Subcutaneous adipose tissue (tissue), 4 donors: Measurements from ENCODE around the gene C2CD4D. TPM values are rescaled to one million over a fixed set of nuclear protein-coding genes. Genes with fewer than 3 reads are reported as not detected.

Experiments used
- CTCF ChIP-seq: fragments of 450-650 bp; IDR thresholded peaks from one replicate; pipeline ENCODE4 v1.5.1; 2016; ENCODE audit warnings: low read depth, mild to moderate bottlenecking, control low read depth, antibody characterized with exemption, moderate library complexity
- total RNA-seq, 4 donors: library from RNA; depleted of rRNA; stranded (reverse); fragments of >200 nt; gene quantifications; one replicate each; pipeline ENCODE4 v1.1.0, GENCODE V29; 2016

Gene C2CD4D
- total RNA-seq, 4 donors from 2014 or later, result 0.68 TPM; not detected in 3

- TF ChIP-seq CTCF, result no peak
These were observed 10.7 kb downstream of the C2CD4D start for GRCh38 chr1:151828921-151829320.

- TF ChIP-seq CTCF, result no peak
These were observed 11.8 kb downstream of the C2CD4D start for GRCh38 chr1:151827853-151828252.

- no peak for TF ChIP-seq CTCF
These were observed 13.6 kb downstream of the C2CD4D start for GRCh38 chr1:151825751-151826660.

- TF ChIP-seq CTCF, result no peak
These were observed 14.4 kb downstream of the C2CD4D start for GRCh38 chr1:151825204-151825603.

GRCh38 chr1:151823175-151823574 lies 16.4 kb downstream of the C2CD4D start:
- TF ChIP-seq CTCF, result no peak

GRCh38 chr1:151822404-151822803 lies 17.2 kb downstream of the C2CD4D start:
- TF ChIP-seq CTCF, result no peak

- TF ChIP-seq CTCF, result no peak
These were observed 18.7 kb downstream of the C2CD4D start for GRCh38 chr1:151820940-151821339.
